Measurements from ENCODE around the gene ACAP3. TPM values are rescaled to one million over a fixed set of nuclear protein-coding genes. Genes with fewer than 3 reads are reported as not detected.
A peak's percentile ranks its signal among the peaks of the same experiment; 100 is the strongest.

Gene ACAP3
- total and polyA plus RNA-seq, 10 of the 15 experiments (the other 5 are each of a cell fraction or from before 2014, with no cell fraction given), result 0.05 to 34.2 (median 7.1) TPM

DNA sequence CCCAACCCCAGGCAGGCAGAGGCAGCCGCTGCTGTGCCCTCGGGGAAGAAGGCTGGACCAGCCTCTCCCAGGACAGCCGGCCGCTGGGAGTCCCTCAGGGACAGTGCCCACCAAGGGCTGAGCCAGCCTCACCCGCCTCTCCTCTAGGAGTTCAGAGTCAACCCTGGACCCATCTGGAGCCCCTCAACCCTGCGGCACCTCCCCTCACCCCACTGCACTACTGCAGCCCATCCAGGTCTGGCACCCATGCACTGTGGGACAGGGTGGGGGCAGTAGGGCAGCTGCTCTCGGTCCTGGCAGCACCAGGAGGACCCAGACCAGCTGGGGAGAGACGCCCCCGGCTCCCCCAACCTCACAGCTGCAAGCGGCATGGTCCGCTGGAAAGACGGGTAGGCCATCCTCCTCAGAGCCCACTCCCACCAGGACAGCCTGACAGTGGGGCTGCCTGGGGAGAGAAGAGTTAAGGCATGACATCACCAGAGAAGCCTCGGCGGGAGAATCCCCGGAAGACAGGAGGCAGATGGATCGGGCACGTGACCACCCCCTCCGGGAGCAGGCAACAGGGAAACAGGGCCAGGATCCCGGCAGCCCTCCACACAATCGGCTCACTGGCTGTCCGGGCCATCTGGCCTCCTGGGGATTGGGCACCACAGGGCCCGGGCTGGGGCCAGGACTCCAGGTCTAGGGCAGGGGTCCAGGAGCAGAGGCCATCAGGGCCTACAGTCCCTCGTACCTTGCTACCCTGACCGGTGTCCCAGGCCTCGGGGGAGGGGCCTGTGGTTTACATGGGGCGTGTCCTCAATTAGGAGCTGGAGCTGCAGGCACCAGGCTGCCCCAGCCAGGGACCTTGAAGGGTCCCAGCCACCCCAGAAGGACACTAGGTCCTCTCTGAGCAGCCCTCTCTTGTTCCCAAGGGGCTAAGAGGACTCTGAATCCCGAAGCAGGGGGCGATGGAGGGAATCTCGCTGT is 3.1 kb downstream of the ACAP3 start:
- Histone ChIP-seq H4K20me1 (ENCODE audit: control insufficient read depth, insufficient read depth) (no peaks in the 10 kb centered on the region), H3K79me2 (ENCODE audit: control insufficient read depth, insufficient read depth, low read length) (peaks cover 25% of the 10 kb centered on the region), H3K9me3 (replicated peaks; ENCODE audit: control insufficient read depth, insufficient read depth, low read length) (no peaks in the 10 kb centered on the region), H3K4me1 (ENCODE audit: control insufficient read depth, insufficient read depth, low read length) (peaks cover 27% of the 10 kb centered on the region), H3K4me3 (peak overlapping the region; percentile 84; the same call in 1 of the 2 replicates), H3K27ac (ENCODE audit: control insufficient read depth, insufficient read depth) (peak overlapping the region; percentile 82; the same call in 1 of the 2 replicates), H3K9ac (ENCODE audit: control insufficient read depth, insufficient read depth, low read length) (peak overlapping the region; percentile 73; the same call in 1 of the 2 replicates), H3K4me2 (ENCODE audit: control insufficient read depth, insufficient read depth) (peak overlapping the region; percentile 99), H3K36me3 (ENCODE audit: control insufficient read depth in 2 of 2, insufficient read depth in 2 of 2, low read length in 1 of 2) (no peaks in the 10 kb centered on the region), H3K27me3 (replicated peaks in 1 of 2; ENCODE audit: control insufficient read depth in 2 of 2, insufficient read depth in 2 of 2, low read length in 1 of 2) (no peaks in the 10 kb centered on the region), H2AFZ (ENCODE audit: control insufficient read depth, low read depth, low read length) (peak overlapping the region; percentile 83)
- WGBS (ENCODE audit: insufficient coverage, insufficient replicate concordance, low lambda C conversion rate, missing lambda C conversion rate), result 50% methylated on average over 28 of the region's 29 CpGs
- ChIA-PET RAD21 (ENCODE audit: unreplicated experiment) (interaction anchor here (0.8 to 1.2 kb wide), 8 partner anchors 13 to 273 kb away, joined by 3 to 5 read pairs (median 4); partner anchors contain the start of gene AURKAIP1), CTCF (interaction anchor here (0.7 to 1.5 kb wide), 7 partner anchors 20 to 212 kb away, joined by 3 to 8 read pairs (median 3); no protein-coding TSS in a partner anchor), SMC1A (ENCODE audit: uncharacterized antibody, unreplicated experiment) (interaction anchor here (0.7 to 1.2 kb wide), 3 partner anchors 13 to 136 kb away, joined by 3 to 5 read pairs (median 3); no protein-coding TSS in a partner anchor), POLR2A (interaction anchor here (0.9 kb wide), 1 partner anchor 320 kb away, joined by 3 read pairs; no protein-coding TSS in a partner anchor)
- no TSS peak for BruUV-seq (replicated peaks)
- FAIRE-seq (no peak), ATAC-seq (no peak), DNase-seq (ENCODE audit: low read depth, low spot score) (no peak)
- intact Hi-C loops (cut with micrococcal nuclease; ENCODE audit: unreplicated experiment), result loop anchor here (5.0 kb wide), 1 partner anchor 187 kb away; the partner anchor contains the start of gene C1orf159
- in situ Hi-C loops (cut with MboI), result no loop called here
- no peak for TF ChIP-seq SMC3 (IDR thresholded peaks at IDR 0.05; ENCODE audit: borderline replicate concordance, low read length)
- peak in 1 of 2 experiments; percentile 72; a peak in 2 of 4 replicates for TF ChIP-seq BHLHE40 (IDR thresholded peaks at IDR 0.05; ENCODE audit: borderline replicate concordance in 1 of 2, low read depth in 2 of 2, low read length in 1 of 2)
- TF ChIP-seq POU2F2 (IDR thresholded peaks at IDR 0.05; ENCODE audit: borderline replicate concordance, low read depth, low read length), result no peak
- TF ChIP-seq, protein P1, sequence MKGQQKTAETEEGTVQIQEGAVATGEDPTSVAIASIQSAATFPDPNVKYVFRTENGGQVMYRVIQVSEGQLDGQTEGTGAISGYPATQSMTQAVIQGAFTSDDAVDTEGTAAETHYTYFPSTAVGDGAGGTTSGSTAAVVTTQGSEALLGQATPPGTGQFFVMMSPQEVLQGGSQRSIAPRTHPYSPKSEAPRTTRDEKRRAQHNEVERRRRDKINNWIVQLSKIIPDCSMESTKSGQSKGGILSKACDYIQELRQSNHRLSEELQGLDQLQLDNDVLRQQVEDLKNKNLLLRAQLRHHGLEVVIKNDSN (IDR thresholded peaks at IDR 0.05; ENCODE audit: borderline replicate concordance, extremely low read length, insufficient read depth, low read depth, low read length), result peak; percentile 56
